Calu3 (cell line): ENCODE measurements around the gene PCDHB1. TPM values are rescaled to one million over a fixed set of nuclear protein-coding genes. Genes with fewer than 3 reads are reported as not detected.

Experiments
- BruUV-seq: library from RNA; stranded (reverse); fragments of 400-500 nt; replicated peaks from 2 replicates; lab custom pipeline; 2021; lab: Mats Ljungman, UMichigan
- CTCF ChIA-PET: fragments of 300-600 bp; sonication (Branson Sonifier 250); formaldehyde crosslinking; loops from one replicate; lab custom pipeline; 2022; ENCODE audit warnings: antibody characterized with exemption; lab: Charles Lee
- DNase-seq: peaks from one replicate; pipeline ENCODE4 v3.0.0; 2022
- H3K27ac Mint-ChIP-seq: one replicate; pipeline ENCODE4 v1.8.0; 2022; ENCODE audit warnings: mixed read lengths; ENCODE audit not compliant: unreplicated experiment
- H3K27me3 Mint-ChIP-seq: one replicate; pipeline ENCODE4 v1.8.0; 2022; ENCODE audit warnings: mixed read lengths; ENCODE audit not compliant: unreplicated experiment
- H3K36me3 Mint-ChIP-seq: one replicate; pipeline ENCODE4 v1.8.0; 2022; ENCODE audit warnings: mild to moderate bottlenecking, moderate library complexity, mixed read lengths; ENCODE audit not compliant: insufficient read depth, unreplicated experiment
- H3K4me1 Mint-ChIP-seq: one replicate; pipeline ENCODE4 v1.8.0; 2022; ENCODE audit warnings: mild to moderate bottlenecking, low read depth, mixed read lengths; ENCODE audit not compliant: unreplicated experiment
- H3K4me3 Mint-ChIP-seq: one replicate; pipeline ENCODE4 v1.8.0; 2022; ENCODE audit warnings: mild to moderate bottlenecking, low read depth, moderate library complexity, mixed read lengths; ENCODE audit not compliant: unreplicated experiment
- H3K9me3 Mint-ChIP-seq: one replicate; pipeline ENCODE4 v1.8.0; 2022; ENCODE audit warnings: low read depth, mixed read lengths; ENCODE audit not compliant: unreplicated experiment
- intact Hi-C: fragments of 100-400 bp; cut with micrococcal nuclease; formaldehyde crosslinking; loops from one replicate; pipeline ENCODE4 v1.10.0; 2022; ENCODE audit not compliant: unreplicated experiment
- total RNA-seq: library from RNA; stranded (reverse); gene quantifications from 2 replicates; pipeline ENCODE4 v1.2.3, GENCODE V29; 2022
- TF ChIP-seq, protein P1 (sequence below): fragments of 200-600 bp; IDR thresholded peaks from one replicate; pipeline ENCODE4 v1.8.0; 2022; ENCODE audit warnings: antibody characterized with exemption; ENCODE audit not compliant: unreplicated experiment

PCDHB1 gene
- total RNA-seq, 1 experiment from 2014 or later, result not detected

DNA sequence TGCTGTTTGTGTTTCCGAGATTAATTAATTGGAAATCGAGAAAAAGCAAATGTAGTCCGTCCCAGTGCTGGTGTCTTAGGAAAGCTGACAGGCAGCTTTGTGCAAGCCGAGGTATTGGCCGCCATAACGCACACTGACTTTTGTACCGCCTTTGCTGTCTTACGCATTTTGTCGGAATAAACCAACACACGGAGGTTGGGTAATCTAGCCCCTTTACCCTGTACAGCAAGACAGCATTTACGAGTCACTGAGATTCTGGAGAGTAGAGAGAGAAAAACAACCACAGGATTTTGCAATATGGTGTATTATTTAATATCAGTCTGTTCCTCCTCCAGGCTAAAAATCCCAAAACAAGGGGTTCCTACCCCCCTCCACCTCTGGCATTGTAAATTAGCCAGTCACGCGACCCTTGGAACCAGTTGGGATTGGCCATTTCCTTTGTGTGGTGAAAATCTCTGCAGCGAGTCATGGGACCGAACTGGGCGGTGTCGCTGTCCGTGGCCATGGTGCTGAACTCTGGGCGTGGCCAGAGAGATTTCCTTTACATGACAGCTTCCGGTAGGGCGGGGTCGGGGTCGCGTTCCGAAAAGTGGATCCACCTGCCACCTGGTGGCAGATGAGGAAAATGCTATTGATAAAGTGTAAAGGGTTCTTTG lies 10.3 kb upstream of the PCDHB1 start:
- no peaks in the 10 kb centered on the region for H3K27me3 Mint-ChIP-seq
- no peaks in the 10 kb centered on the region for H3K36me3 Mint-ChIP-seq
- no peaks in the 10 kb centered on the region for H3K4me1 Mint-ChIP-seq
- H3K27ac Mint-ChIP-seq, result no peak overlapping the region
- BruUV-seq, result no TSS peak
- DNase-seq, result peak; percentile 98
- intact Hi-C loops, result loop anchor here (1.0 to 2.0 kb wide), 9 partner anchors 37 to 315 kb away; partner anchors contain the start of genes PCDHA1, PCDHA11, PCDHA12 and PCDHA13
- no peak overlapping the region for H3K4me3 Mint-ChIP-seq
- CTCF ChIA-PET, result interaction anchor here (0.8 to 2.3 kb wide), 8 partner anchors 37 to 255 kb away, joined by 3 to 33 read pairs (median 10); partner anchors contain the start of genes PCDHA1, PCDHA13, PCDHAC1 and PCDHAC2
- TF ChIP-seq, protein P1, sequence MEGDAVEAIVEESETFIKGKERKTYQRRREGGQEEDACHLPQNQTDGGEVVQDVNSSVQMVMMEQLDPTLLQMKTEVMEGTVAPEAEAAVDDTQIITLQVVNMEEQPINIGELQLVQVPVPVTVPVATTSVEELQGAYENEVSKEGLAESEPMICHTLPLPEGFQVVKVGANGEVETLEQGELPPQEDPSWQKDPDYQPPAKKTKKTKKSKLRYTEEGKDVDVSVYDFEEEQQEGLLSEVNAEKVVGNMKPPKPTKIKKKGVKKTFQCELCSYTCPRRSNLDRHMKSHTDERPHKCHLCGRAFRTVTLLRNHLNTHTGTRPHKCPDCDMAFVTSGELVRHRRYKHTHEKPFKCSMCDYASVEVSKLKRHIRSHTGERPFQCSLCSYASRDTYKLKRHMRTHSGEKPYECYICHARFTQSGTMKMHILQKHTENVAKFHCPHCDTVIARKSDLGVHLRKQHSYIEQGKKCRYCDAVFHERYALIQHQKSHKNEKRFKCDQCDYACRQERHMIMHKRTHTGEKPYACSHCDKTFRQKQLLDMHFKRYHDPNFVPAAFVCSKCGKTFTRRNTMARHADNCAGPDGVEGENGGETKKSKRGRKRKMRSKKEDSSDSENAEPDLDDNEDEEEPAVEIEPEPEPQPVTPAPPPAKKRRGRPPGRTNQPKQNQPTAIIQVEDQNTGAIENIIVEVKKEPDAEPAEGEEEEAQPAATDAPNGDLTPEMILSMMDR, result peak; percentile 93
- peaks cover 2% of the 10 kb centered on the region for H3K9me3 Mint-ChIP-seq

DNA sequence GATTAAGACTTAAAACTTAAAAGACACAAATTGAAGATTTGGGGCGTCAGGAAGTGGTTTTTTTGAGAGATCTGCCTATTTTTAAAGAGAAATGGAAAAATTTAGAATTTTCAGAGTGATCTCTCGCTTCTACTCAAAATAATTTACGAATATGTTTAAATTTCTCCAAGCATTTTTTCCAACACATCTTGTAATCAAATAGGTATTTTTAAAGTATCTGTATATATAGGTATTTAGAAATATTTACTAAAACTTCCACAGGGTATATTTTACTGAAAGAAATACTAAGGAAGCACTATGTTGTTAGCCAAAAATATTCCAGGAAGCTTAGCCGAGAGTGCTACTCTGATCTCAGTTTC lies 9.8 kb upstream of the PCDHB1 start:
- H3K9me3 Mint-ChIP-seq, result peaks cover 2% of the 10 kb centered on the region
- no peaks in the 10 kb centered on the region for H3K36me3 Mint-ChIP-seq
- no peak overlapping the region for H3K27ac Mint-ChIP-seq
- no peak overlapping the region for H3K4me3 Mint-ChIP-seq
- H3K4me1 Mint-ChIP-seq, result no peaks in the 10 kb centered on the region
- BruUV-seq, result no TSS peak
- DNase-seq, result no peak
- TF ChIP-seq, protein P1, result no peak
- no peaks in the 10 kb centered on the region for H3K27me3 Mint-ChIP-seq
- intact Hi-C loops, result loop anchor here (1.0 to 2.0 kb wide), 7 partner anchors 75 to 315 kb away; partner anchors contain the start of genes PCDHA1, PCDHA11, PCDHA12 and PCDHA13
- CTCF ChIA-PET, result interaction anchor here (0.8 to 2.3 kb wide), 7 partner anchors 37 to 255 kb away, joined by 3 to 33 read pairs (median 13); partner anchors contain the start of genes PCDHA1, PCDHA13, PCDHAC1 and PCDHAC2

DNA sequence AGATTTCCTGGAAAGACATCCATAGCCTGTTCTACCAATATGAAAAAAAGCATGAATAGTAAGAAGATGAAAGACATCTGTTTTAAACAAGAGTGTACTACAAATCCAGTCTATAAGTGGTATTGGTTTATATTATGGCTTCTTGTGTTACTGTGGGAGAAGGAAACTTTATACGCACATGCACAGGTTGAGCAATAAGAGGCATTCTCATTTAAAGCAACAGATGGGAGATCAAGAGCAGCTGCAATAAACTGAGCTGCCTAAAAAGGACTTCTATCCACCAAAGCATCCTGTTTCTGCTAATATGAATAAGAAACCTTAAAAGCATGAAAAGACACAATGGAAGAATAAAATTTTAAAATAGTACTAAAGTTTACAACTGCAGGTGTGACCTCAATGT lies 8.6 kb upstream of the PCDHB1 start:
- no peaks in the 10 kb centered on the region for H3K4me1 Mint-ChIP-seq
- BruUV-seq, result no TSS peak
- CTCF ChIA-PET, result interaction anchor here (2.2 kb wide), 1 partner anchor 256 kb away, joined by 15 read pairs; the partner anchor contains the start of gene PCDHA1

DNA sequence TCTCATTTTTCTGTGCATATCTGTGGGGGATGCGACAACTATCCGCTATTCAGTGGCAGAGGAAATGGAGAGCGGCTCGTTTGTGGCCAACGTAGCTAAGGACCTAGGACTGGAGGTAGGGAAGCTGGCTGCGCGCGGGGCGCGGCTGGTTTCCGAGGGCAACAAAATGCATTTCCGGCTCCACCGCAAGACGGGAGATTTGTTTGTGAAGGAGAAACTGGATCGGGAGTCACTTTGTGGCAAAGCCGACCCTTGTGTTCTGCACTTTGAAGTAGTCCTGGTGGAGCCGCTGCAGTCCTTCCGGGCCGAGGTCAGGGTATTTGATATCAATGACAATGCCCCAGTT lies 320 bp downstream of the PCDHB1 start:
- H3K9me3 Mint-ChIP-seq, result no peaks in the 10 kb centered on the region
- no peak for DNase-seq
- peak overlapping the region; percentile 78 for H3K4me3 Mint-ChIP-seq
- H3K27me3 Mint-ChIP-seq, result no peaks in the 10 kb centered on the region
- TF ChIP-seq, protein P1, result no peak
- CTCF ChIA-PET, result interaction anchor here (1.3 kb wide), 1 partner anchor 12 kb away, joined by 3 read pairs; no protein-coding TSS in a partner anchor
- H3K36me3 Mint-ChIP-seq, result peaks cover 7% of the 10 kb centered on the region
- H3K4me1 Mint-ChIP-seq, result no peaks in the 10 kb centered on the region
- intact Hi-C loops, result no loop called here
- H3K27ac Mint-ChIP-seq, result no peak overlapping the region
- BruUV-seq, result no TSS peak

More for the DNA sequence above, 8.6 kb upstream of the PCDHB1 start:
- TF ChIP-seq, protein P1, result no peak
- Mint-ChIP-seq H3K27ac (no peak overlapping the region), H3K9me3 (peaks cover 2% of the 10 kb centered on the region), H3K36me3 (no peaks in the 10 kb centered on the region), H3K4me3 (no peak overlapping the region), H3K27me3 (no peaks in the 10 kb centered on the region)
- DNase-seq, result no peak
- intact Hi-C loops, result no loop called here
